ENCODE results near the gene MCUR1. TPM values are rescaled to one million over a fixed set of nuclear protein-coding genes. Genes with fewer than 3 reads are reported as not detected.
"Not testable (repeated sequence)": the region's sequence is repeated elsewhere in the genome, so short reads cannot be mapped to it uniquely, and the experiment has no call there.

Gene MCUR1
- polyA plus RNA-seq, 2 of the 4 experiments (the other 2 are of a cell fraction): 11.6 to 15.6 TPM

DNA sequence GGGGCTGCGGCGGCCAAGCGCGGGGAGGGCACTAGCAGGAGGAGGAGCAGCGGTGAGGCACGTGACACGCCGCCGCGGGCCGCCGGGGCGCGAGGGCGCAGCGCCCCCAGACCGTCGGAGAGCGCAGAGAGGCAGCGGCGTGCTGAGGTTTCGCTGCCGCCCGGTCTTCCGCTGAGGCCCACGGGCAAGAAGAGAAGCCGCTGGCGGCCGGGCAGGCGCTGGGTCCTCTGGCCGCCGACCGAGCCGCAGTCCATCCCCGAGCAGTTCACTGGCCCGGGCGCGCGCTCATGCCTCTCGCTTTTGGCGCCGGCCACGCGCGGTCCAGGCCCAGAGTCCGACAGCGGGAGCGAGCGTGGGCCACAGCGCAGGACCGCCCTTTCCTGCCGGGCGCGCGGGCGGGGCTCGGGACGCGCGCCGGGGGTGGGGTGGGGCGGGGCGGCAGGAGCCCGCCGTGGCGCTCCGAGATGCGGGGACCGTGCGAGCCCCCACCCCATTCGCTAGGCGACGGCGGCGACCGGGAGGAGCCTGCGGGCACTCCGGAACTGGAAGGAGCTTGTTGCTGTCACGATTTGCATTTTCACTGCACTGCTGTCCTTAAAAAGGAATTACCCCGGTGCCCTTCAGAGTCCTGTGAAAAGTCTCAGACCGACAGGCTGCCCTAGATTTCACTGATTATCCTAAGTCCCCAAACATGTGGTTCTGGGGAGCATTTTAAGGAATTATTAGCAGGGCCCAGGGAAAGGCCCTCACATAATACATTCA, at the start of gene MCUR1 (continued):
- TF ChIP-seq, protein P1, sequence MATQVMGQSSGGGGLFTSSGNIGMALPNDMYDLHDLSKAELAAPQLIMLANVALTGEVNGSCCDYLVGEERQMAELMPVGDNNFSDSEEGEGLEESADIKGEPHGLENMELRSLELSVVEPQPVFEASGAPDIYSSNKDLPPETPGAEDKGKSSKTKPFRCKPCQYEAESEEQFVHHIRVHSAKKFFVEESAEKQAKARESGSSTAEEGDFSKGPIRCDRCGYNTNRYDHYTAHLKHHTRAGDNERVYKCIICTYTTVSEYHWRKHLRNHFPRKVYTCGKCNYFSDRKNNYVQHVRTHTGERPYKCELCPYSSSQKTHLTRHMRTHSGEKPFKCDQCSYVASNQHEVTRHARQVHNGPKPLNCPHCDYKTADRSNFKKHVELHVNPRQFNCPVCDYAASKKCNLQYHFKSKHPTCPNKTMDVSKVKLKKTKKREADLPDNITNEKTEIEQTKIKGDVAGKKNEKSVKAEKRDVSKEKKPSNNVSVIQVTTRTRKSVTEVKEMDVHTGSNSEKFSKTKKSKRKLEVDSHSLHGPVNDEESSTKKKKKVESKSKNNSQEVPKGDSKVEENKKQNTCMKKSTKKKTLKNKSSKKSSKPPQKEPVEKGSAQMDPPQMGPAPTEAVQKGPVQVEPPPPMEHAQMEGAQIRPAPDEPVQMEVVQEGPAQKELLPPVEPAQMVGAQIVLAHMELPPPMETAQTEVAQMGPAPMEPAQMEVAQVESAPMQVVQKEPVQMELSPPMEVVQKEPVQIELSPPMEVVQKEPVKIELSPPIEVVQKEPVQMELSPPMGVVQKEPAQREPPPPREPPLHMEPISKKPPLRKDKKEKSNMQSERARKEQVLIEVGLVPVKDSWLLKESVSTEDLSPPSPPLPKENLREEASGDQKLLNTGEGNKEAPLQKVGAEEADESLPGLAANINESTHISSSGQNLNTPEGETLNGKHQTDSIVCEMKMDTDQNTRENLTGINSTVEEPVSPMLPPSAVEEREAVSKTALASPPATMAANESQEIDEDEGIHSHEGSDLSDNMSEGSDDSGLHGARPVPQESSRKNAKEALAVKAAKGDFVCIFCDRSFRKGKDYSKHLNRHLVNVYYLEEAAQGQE (IDR thresholded peaks at IDR 0.05): 0 out of 2 replicates have a peak, but pooled peaks have one; percentile 3
- TF ChIP-seq EHMT2 (IDR thresholded peaks at IDR 0.05; ENCODE audit: low read depth): no peak
- TF ChIP-seq, protein P2, sequence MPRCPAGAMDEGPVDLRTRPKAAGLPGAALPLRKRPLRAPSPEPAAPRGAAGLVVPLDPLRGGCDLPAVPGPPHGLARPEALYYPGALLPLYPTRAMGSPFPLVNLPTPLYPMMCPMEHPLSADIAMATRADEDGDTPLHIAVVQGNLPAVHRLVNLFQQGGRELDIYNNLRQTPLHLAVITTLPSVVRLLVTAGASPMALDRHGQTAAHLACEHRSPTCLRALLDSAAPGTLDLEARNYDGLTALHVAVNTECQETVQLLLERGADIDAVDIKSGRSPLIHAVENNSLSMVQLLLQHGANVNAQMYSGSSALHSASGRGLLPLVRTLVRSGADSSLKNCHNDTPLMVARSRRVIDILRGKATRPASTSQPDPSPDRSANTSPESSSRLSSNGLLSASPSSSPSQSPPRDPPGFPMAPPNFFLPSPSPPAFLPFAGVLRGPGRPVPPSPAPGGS (IDR thresholded peaks at IDR 0.05): peak; percentile 87

DNA sequence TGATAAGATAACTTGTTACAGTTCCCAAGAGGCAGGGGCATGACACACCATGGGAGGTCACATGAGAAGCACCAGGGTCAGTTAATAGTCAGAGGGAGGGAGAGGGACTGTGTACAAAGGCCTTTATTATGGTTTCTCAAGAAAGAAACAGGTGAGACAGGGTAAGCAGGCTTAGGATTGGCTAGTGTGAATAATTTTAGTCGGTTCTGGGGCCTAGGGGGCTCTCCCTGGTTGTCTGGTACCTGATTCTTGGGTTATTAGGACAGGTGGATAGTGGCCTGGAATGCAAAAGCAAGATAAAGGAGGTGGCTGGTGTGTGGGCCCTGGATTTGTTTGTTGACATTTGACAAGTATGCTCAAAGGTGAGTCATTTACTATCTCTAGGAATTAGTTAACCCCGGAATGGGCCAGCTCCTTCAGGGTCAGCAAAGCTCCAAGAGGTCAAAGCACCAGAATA, 49.4 kb upstream of the MCUR1 start:
- 0% methylated on average over 2 of the region's 2 CpGs for WGBS (ENCODE audit: missing lambda C conversion rate)
- H3K4me1 ChIP-seq: peaks cover 5% of the 10 kb centered on the region; the same call in 1 of the 3 replicates
- H3K9me3 ChIP-seq: no peaks in the 10 kb centered on the region; the same call in 2 of the 3 replicates
- no peak overlapping the region for H3K4me3 ChIP-seq
- no peak for TF ChIP-seq ZC3H11A (IDR thresholded peaks at IDR 0.05)
- TF ChIP-seq FOSL2 (IDR thresholded peaks at IDR 0.05): no peak
- TF ChIP-seq FOSL2 (CRISPR knock-in tag; IDR thresholded peaks at IDR 0.05): 0 out of 2 replicates have a peak, but pooled peaks have one; percentile 16
- ATAC-seq (no peak), FAIRE-seq (no peak), DNase-seq (ENCODE audit: low read depth in 1 of 2, low spot score in 1 of 2) (no peak)
- no peak overlapping the region for H3K27ac ChIP-seq
- H3K4me2 ChIP-seq: 0 out of 3 replicates have a peak overlapping the region, but pooled peaks have one; percentile 28
- CTCF ChIA-PET: no interaction called here
- POLR2A ChIA-PET: no interaction called here

DNA sequence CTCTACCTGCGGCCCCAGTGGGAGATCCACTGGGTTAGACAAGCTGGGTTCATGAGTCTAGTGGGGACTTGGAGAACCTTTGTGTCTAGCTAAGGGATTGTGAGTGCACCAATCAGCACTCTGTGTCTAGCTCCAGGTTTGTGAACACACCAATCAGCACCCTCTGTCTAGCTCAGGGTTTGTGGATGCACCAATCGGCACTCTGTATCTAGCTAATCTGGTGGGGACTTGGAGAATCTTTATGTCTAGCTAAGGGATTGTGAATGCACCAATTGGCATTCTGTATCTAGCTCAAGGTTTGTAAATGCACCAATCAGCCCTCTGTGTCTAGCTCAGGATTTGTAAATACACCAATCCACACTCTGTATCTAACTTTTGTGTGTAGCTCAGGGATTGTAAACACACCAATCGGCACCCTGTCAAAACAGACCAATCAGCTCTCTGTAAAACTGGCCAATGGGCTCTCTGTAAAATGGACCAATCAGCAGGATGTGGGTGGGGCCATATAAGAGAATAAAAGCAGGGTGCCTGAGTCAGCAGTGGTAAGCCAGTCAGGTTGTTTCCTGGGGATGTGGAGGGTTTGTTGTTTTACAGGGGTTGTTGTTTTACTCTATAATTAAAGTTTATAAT, 46.3 kb upstream of the MCUR1 start:
- WGBS (ENCODE audit: missing lambda C conversion rate): 86% methylated on average over 2 of the region's 3 CpGs
- CTCF ChIA-PET: interaction anchor here (1.9 kb wide), 1 partner anchor 13 kb away, joined by 9 read pairs; no protein-coding TSS in a partner anchor
- POLR2A ChIA-PET; H3K27ac ChIP-seq; DNase-seq (ENCODE audit: low read depth in 1 of 2, low spot score in 1 of 2); H3K4me3 ChIP-seq; FAIRE-seq; H3K9me3 ChIP-seq; H3K4me1 ChIP-seq; H3K4me2 ChIP-seq; ATAC-seq: not testable (repeated sequence)

DNA sequence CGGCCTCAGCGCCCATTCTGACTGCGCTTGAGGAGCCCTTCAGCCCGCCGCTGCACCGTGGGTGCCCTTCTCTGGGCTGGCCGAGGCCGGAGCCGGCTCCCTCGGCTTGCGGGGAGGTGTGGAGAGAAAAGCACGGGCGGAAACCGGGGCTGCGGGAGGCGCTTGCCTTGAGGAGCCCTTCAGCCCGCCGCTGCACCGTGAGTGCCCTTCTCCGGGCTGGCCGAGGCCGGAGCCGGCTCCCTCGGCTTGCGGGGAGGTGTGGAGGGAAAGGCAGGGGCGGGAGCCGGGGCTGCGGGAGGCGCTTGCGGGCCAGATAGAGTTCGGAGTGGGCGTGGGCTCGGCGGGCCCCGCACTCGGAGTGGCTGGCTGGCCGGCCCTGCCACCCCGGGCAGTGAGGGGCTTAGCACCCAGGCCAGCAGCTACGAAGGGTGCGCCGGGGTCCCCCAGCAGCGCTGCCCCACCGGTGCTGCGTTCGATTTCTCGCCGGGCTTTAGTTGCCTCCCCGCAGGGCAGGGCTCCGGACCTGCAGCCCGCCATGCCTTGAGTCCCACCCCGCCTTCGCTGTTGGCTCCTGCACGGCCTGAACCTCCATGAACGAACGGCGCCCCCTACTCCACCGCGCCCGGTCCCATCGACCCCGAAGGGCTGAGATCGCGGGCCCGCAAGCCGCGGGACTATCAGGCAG, 45.7 kb upstream of the MCUR1 start:
- FAIRE-seq: no peak
- Histone ChIP-seq H3K4me2 (no peak overlapping the region), H3K27ac (no peak overlapping the region), H3K4me3 (no peak overlapping the region), H3K9me3 (no peaks in the 10 kb centered on the region; the same call in 2 of the 3 replicates), H3K4me1 (peaks cover 5% of the 10 kb centered on the region; the same call in 1 of the 3 replicates)
- ChIA-PET POLR2A (no interaction called here), CTCF (interaction anchor here (1.9 kb wide), 1 partner anchor 14 kb away, joined by 9 read pairs; no protein-coding TSS in a partner anchor)
- 82% methylated on average over 31 of the region's 66 CpGs for WGBS (ENCODE audit: missing lambda C conversion rate)
- no peak for ATAC-seq
- no peak for DNase-seq (ENCODE audit: low read depth in 1 of 2, low spot score in 1 of 2)
- no peak for TF ChIP-seq JUN (IDR thresholded peaks at IDR 0.05)
- TF ChIP-seq CHD2 (IDR thresholded peaks at IDR 0.05; ENCODE audit: low read length, partially characterized antibody): no peak
- TF ChIP-seq GATA3 (IDR thresholded peaks at IDR 0.05; ENCODE audit: borderline replicate concordance): no peak
- TF ChIP-seq CBX8 (IDR thresholded peaks at IDR 0.05): no peak
- TF ChIP-seq, protein P3, sequence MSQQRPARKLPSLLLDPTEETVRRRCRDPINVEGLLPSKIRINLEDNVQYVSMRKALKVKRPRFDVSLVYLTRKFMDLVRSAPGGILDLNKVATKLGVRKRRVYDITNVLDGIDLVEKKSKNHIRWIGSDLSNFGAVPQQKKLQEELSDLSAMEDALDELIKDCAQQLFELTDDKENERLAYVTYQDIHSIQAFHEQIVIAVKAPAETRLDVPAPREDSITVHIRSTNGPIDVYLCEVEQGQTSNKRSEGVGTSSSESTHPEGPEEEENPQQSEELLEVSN (IDR thresholded peaks at IDR 0.05; ENCODE audit: borderline replicate concordance, low read depth): no peak
- TF ChIP-seq RNF2 (IDR thresholded peaks at IDR 0.05; ENCODE audit: borderline replicate concordance, low read depth): no peak
- TF ChIP-seq, protein P4, sequence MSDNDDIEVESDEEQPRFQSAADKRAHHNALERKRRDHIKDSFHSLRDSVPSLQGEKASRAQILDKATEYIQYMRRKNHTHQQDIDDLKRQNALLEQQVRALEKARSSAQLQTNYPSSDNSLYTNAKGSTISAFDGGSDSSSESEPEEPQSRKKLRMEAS (IDR thresholded peaks at IDR 0.05): no peak
- no peak for TF ChIP-seq HOXA7 (CRISPR knock-in tag; IDR thresholded peaks at IDR 0.05)
- no peak for TF ChIP-seq SREBF2 (IDR thresholded peaks at IDR 0.05)
- TF ChIP-seq MAFK (IDR thresholded peaks at IDR 0.05; ENCODE audit: partially characterized antibody): no peak
- no peak for TF ChIP-seq NPAS2 (CRISPR knock-in tag; IDR thresholded peaks at IDR 0.05; ENCODE audit: borderline replicate concordance)
- TF ChIP-seq ZC3H11A (IDR thresholded peaks at IDR 0.05): no peak
- TF ChIP-seq MAZ (IDR thresholded peaks at IDR 0.05; ENCODE audit: borderline replicate concordance, low read depth, low read length): no peak
- no peak for TF ChIP-seq HOXB5 (CRISPR knock-in tag; IDR thresholded peaks at IDR 0.05)
- TF ChIP-seq, protein P5, sequence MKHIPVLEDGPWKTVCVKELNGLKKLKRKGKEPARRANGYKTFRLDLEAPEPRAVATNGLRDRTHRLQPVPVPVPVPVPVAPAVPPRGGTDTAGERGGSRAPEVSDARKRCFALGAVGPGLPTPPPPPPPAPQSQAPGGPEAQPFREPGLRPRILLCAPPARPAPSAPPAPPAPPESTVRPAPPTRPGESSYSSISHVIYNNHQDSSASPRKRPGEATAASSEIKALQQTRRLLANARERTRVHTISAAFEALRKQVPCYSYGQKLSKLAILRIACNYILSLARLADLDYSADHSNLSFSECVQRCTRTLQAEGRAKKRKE (CRISPR knock-in tag; IDR thresholded peaks at IDR 0.05; ENCODE audit: low read depth): no peak
- no peak for TF ChIP-seq KDM1A (IDR thresholded peaks at IDR 0.05; ENCODE audit: low read depth)
- no peak for TF ChIP-seq POLR2AphosphoS2 (conservative IDR thresholded peaks at IDR 0.05; ENCODE audit: low read length)

All from A549 (cell line).